CD4-positive, alpha-beta T cell treated with Interleukin-15 for 4 hours (primary cell): Measurements from ENCODE around the gene C19orf67.

Source experiments
- DNase-seq: peaks from one replicate; pipeline ENCODE4 v3.0.0-alpha.2; 2020; ENCODE audit warnings: low spot score

Gene C19orf67

GRCh38 chr19:14085309-14085995 is at the start of gene C19orf67:
Gene C19orf67, minus strand, starts transcription at chr19:14085783. Its CDS starts 156 bp downstream, at chr19:14085627.
- no peak for DNase-seq

- DNase-seq, result no peak
Observed at GRCh38 chr19:14135355-14135754, 49.8 kb upstream of the C19orf67 start.

- DNase-seq, result no peak
Observed at GRCh38 chr19:14127929-14128509, 42.4 kb upstream of the C19orf67 start.

- DNase-seq, result no peak
Observed at GRCh38 chr19:14127176-14127575, 41.6 kb upstream of the C19orf67 start.

- no peak for DNase-seq
Observed at GRCh38 chr19:14122924-14123323, 37.3 kb upstream of the C19orf67 start.

- DNase-seq, result no peak
Observed at GRCh38 chr19:14120497-14120780, 34.9 kb upstream of the C19orf67 start.

GRCh38 chr19:14119644-14120496 is 34.3 kb upstream of the C19orf67 start:
- no peak for DNase-seq

- DNase-seq, result no peak
Observed at GRCh38 chr19:14119146-14119545, 33.6 kb upstream of the C19orf67 start.

- DNase-seq, result peak; percentile 27
Observed at GRCh38 chr19:14118165-14119051, 32.8 kb upstream of the C19orf67 start.

GRCh38 chr19:14117668-14118164 is 32.1 kb upstream of the C19orf67 start, which contains the start of gene PRKACA:
Gene PRKACA, minus strand, starts transcription at chr19:14117762. Its CDS starts 215 bp downstream, at chr19:14117547.
- DNase-seq, result peak; percentile 99

- DNase-seq, result no peak
Observed at GRCh38 chr19:14116918-14117578, 31.5 kb upstream of the C19orf67 start.

GRCh38 chr19:14116525-14116917 is 30.9 kb upstream of the C19orf67 start:
- no peak for DNase-seq

- DNase-seq, result no peak
Observed at GRCh38 chr19:14115756-14116155, 30.2 kb upstream of the C19orf67 start.

- DNase-seq, result peak; percentile 52
Observed at GRCh38 chr19:14114854-14115253, 29.3 kb upstream of the C19orf67 start.

GRCh38 chr19:14114439-14114838 is 28.9 kb upstream of the C19orf67 start:
- DNase-seq, result no peak

GRCh38 chr19:14113762-14114414 is 28.3 kb upstream of the C19orf67 start:
- DNase-seq, result peak; percentile 26

- DNase-seq, result no peak
Observed at GRCh38 chr19:14112809-14113385, 27.3 kb upstream of the C19orf67 start.

- no peak for DNase-seq
Observed at GRCh38 chr19:14112051-14112808, 26.6 kb upstream of the C19orf67 start.

GRCh38 chr19:14111486-14111885 is 25.9 kb upstream of the C19orf67 start:
- DNase-seq, result no peak

- DNase-seq, result no peak
Observed at GRCh38 chr19:14110650-14111049, 25.1 kb upstream of the C19orf67 start.
